GM18909 (cell line): ENCODE data around the gene DENND2A.
"Not testable (repeated sequence)": the region's sequence is repeated elsewhere in the genome, so short reads cannot be mapped to it uniquely, and the experiment has no call there.

Experiments used
- ATAC-seq: cut with Tn5 transposase; IDR thresholded peaks from one replicate; pipeline ENCODE4 v1.9.1; 2021; ENCODE audit warnings: mild to moderate bottlenecking; ENCODE audit not compliant: unreplicated experiment, poor library complexity

DENND2A gene

GRCh38 chr7:140673774-140674155 is 33.2 kb upstream of the DENND2A start:
- no peak for ATAC-seq

- ATAC-seq, result peak; percentile 46
These were observed 32.6 kb upstream of the DENND2A start for GRCh38 chr7:140673063-140673773.

GRCh38 chr7:140672382-140673062 is 31.9 kb upstream of the DENND2A start, which contains the start of gene ADCK2:
TSS of gene ADCK2 (plus strand) at chr7:140672945. CDS start at chr7:140673331, 386 bp downstream.
- ATAC-seq, result peak; percentile 50

- no peak for ATAC-seq
These were observed 31.4 kb upstream of the DENND2A start for GRCh38 chr7:140671966-140672365.

GRCh38 chr7:140670343-140670935 is 29.8 kb upstream of the DENND2A start:
- no peak for ATAC-seq

- not testable (repeated sequence) for ATAC-seq
These were observed 29.2 kb upstream of the DENND2A start for GRCh38 chr7:140669862-140670261.

GRCh38 chr7:140669352-140669751 is 28.7 kb upstream of the DENND2A start:
- no peak for ATAC-seq

GRCh38 chr7:140668641-140669040 is 28.0 kb upstream of the DENND2A start:
- no peak for ATAC-seq

- no peak for ATAC-seq
These were observed 26.9 kb upstream of the DENND2A start for GRCh38 chr7:140667476-140667875.

GRCh38 chr7:140662938-140663337 is 22.3 kb upstream of the DENND2A start:
- not testable (repeated sequence) for ATAC-seq

GRCh38 chr7:140661124-140661523 is 20.5 kb upstream of the DENND2A start:
- no peak for ATAC-seq

- no peak for ATAC-seq
These were observed 19.2 kb upstream of the DENND2A start for GRCh38 chr7:140659856-140660255.

- no peak for ATAC-seq
These were observed 17.3 kb upstream of the DENND2A start for GRCh38 chr7:140657891-140658290.

GRCh38 chr7:140656548-140657515 is 16.2 kb upstream of the DENND2A start:
- peak; percentile 89 for ATAC-seq

GRCh38 chr7:140655511-140656408 is 15.1 kb upstream of the DENND2A start:
- no peak for ATAC-seq

GRCh38 chr7:140654661-140655060 is 14.0 kb upstream of the DENND2A start:
- ATAC-seq, result no peak

- no peak for ATAC-seq
These were observed 13.4 kb upstream of the DENND2A start for GRCh38 chr7:140654109-140654387.

GRCh38 chr7:140653319-140654108 is 12.9 kb upstream of the DENND2A start:
- no peak for ATAC-seq

GRCh38 chr7:140650367-140650766 is 9.8 kb upstream of the DENND2A start:
- ATAC-seq, result no peak
